ENCODE measurements around the gene LHPP.

- TF ChIP-seq, protein P1, sequence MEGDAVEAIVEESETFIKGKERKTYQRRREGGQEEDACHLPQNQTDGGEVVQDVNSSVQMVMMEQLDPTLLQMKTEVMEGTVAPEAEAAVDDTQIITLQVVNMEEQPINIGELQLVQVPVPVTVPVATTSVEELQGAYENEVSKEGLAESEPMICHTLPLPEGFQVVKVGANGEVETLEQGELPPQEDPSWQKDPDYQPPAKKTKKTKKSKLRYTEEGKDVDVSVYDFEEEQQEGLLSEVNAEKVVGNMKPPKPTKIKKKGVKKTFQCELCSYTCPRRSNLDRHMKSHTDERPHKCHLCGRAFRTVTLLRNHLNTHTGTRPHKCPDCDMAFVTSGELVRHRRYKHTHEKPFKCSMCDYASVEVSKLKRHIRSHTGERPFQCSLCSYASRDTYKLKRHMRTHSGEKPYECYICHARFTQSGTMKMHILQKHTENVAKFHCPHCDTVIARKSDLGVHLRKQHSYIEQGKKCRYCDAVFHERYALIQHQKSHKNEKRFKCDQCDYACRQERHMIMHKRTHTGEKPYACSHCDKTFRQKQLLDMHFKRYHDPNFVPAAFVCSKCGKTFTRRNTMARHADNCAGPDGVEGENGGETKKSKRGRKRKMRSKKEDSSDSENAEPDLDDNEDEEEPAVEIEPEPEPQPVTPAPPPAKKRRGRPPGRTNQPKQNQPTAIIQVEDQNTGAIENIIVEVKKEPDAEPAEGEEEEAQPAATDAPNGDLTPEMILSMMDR (tag by site-specific recombination; IDR thresholded peaks at IDR 0.05) = no peak
- TF ChIP-seq SP3 (tag by site-specific recombination; IDR thresholded peaks at IDR 0.05) = no peak
- TF ChIP-seq, protein P2, sequence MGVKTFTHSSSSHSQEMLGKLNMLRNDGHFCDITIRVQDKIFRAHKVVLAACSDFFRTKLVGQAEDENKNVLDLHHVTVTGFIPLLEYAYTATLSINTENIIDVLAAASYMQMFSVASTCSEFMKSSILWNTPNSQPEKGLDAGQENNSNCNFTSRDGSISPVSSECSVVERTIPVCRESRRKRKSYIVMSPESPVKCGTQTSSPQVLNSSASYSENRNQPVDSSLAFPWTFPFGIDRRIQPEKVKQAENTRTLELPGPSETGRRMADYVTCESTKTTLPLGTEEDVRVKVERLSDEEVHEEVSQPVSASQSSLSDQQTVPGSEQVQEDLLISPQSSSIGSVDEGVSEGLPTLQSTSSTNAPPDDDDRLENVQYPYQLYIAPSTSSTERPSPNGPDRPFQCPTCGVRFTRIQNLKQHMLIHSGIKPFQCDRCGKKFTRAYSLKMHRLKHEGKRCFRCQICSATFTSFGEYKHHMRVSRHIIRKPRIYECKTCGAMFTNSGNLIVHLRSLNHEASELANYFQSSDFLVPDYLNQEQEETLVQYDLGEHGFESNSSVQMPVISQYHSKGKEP (tag by site-specific recombination; IDR thresholded peaks at IDR 0.05) = no peak
- TF ChIP-seq ZNF747 (tag by site-specific recombination; IDR thresholded peaks at IDR 0.05) = no peak
- TF ChIP-seq ZNF510 (tag by site-specific recombination; IDR thresholded peaks at IDR 0.05; ENCODE audit: insufficient replicate concordance) = no peak
- TF ChIP-seq REST (tag by site-specific recombination; IDR thresholded peaks at IDR 0.05) = no peak
- no peak for TF ChIP-seq SCRT1 (tag by site-specific recombination; IDR thresholded peaks at IDR 0.05; ENCODE audit: borderline replicate concordance)
- TF ChIP-seq SETDB1 (IDR thresholded peaks at IDR 0.05; ENCODE audit: insufficient read length, low read length) = no peak
- TF ChIP-seq ZFP3 (tag by site-specific recombination; IDR thresholded peaks at IDR 0.05; ENCODE audit: low read depth) = no peak
Observed at GRCh38 chr10:124472071-124472470, 10.4 kb downstream of the LHPP start.
